Mucosa of descending colon (tissue), 3 donors: ENCODE data around the gene ANGPT4. TPM values are rescaled to one million over a fixed set of nuclear protein-coding genes. Genes with fewer than 3 reads are reported as not detected.

Experiments
- ATAC-seq: fragments of 200-7000 bp; cut with Tn5 transposase; one replicate; pipeline ENCODE4 v1.9.1; 2020; ENCODE audit warnings: mild to moderate bottlenecking, moderate library complexity
- DNase-seq, 3 donors: peaks; one replicate each; pipeline ENCODE4 v3.0.0-alpha.2; 2020
- H3K36me3 ChIP-seq: fragments of 200-600 bp; one replicate; pipeline ENCODE4 v1.8.0; 2021; ENCODE audit warnings: low read depth, mild to moderate bottlenecking
- H3K4me1 ChIP-seq: fragments of 200-600 bp; one replicate; pipeline ENCODE4 v1.8.0; 2021; ENCODE audit warnings: low read depth, mild to moderate bottlenecking
- H3K4me3 ChIP-seq: fragments of 200-600 bp; one replicate; pipeline ENCODE4 v1.8.0; 2021; ENCODE audit warnings: mild to moderate bottlenecking
- H3K9me3 ChIP-seq: fragments of 200-600 bp; one replicate; pipeline ENCODE4 v1.8.0; 2021; ENCODE audit warnings: mild to moderate bottlenecking
- intact Hi-C, 2 donors: fragments of 100-400 bp; cut with DNase I in 1 of 2; cut with micrococcal nuclease in 1 of 2; formaldehyde crosslinking; loops; one replicate each; pipeline versions ENCODE4 v1.11.0 to v1.11.1; 2022; cut with DNase I, micrococcal nuclease
- long read RNA-seq, 2 donors: library from polyadenylated mRNA; unstranded; transcript quantifications; one replicate each; pipeline ENCODE4 v2.0.0, GENCODE V29; 2019 to 2021
- total RNA-seq, 3 donors: library from RNA; stranded (reverse); fragmentation: NEBNext Ultra II Directional in 2 of 3; extraction: Animal tissue kit (Norgen Biotek cat#: 25700) in 2 of 3; gene quantifications; one replicate each; pipeline versions ENCODE4 v1.2.1 to v1.2.4, GENCODE V29; 2021 to 2023
- TF ChIP-seq, protein P1 (sequence below): fragments of 200-600 bp; IDR thresholded peaks from one replicate; pipeline ENCODE4 v1.8.0; 2022; ENCODE audit warnings: antibody characterized with exemption, mild to moderate bottlenecking
- donor health status: DM: no; HTN: no; CAD: no; lungs with moderate emphysema.
- donor health status: DM: no; HTN: no; CAD: no.
- donor health status: DM: no; HTN: yes; CAD: no.

The ANGPT4 gene
- total RNA-seq, result under 1 TPM in 1 of 3 donors, not detected in 2; 0.05 TPM
- long read RNA-seq, donor 1, result 0 reads
- long read RNA-seq, donor 2, result 0 reads

DNA sequence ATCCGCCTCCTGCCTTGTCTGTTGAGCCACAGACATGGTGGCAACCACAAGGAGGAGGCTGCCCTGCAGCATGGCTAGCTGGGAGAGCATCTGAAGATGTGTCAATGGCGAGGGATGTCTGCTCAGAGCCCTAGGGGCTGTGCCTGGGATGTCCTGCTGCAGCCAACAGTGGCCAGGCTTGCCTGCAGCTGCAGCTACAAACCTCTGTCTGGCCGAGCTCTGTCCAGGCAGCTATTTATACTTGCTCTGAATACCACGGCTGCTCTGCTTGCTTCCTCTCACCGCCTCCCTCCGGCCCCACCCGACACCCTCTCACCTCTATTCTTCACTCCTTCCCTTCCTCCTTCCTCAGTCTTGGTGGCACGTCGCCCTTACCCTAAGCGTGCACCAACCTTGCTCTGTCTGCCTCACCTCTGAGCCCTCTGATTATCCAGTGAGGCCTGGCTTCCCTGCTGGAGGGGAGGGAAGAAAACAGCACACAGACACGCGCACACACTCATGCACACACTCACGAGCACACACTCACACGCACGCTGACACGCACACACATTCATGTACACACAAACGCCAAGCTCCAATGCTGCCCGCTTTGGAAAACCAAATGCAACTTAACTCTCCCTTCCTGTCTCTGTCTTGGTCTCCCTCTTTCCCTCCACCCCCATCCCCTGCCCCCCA lies at the start of gene ANGPT4:
TSS of gene ANGPT4 (minus strand) at position 210 of the 675 bp plus-strand sequence. CDS start at position 90, 120 bp downstream.
- Histone ChIP-seq H3K9me3 (no peaks in the 10 kb centered on the region), H3K4me1 (no peaks in the 10 kb centered on the region), H3K36me3 (no peaks in the 10 kb centered on the region), H3K4me3 (no peak within 1 kb of the TSS)
- ATAC-seq (no peak), DNase-seq (no peak)
- intact Hi-C loops, result no loop called here
- TF ChIP-seq, protein P1, sequence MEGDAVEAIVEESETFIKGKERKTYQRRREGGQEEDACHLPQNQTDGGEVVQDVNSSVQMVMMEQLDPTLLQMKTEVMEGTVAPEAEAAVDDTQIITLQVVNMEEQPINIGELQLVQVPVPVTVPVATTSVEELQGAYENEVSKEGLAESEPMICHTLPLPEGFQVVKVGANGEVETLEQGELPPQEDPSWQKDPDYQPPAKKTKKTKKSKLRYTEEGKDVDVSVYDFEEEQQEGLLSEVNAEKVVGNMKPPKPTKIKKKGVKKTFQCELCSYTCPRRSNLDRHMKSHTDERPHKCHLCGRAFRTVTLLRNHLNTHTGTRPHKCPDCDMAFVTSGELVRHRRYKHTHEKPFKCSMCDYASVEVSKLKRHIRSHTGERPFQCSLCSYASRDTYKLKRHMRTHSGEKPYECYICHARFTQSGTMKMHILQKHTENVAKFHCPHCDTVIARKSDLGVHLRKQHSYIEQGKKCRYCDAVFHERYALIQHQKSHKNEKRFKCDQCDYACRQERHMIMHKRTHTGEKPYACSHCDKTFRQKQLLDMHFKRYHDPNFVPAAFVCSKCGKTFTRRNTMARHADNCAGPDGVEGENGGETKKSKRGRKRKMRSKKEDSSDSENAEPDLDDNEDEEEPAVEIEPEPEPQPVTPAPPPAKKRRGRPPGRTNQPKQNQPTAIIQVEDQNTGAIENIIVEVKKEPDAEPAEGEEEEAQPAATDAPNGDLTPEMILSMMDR, result no peak

GRCh38 chr20:963795-964194 lies 47.7 kb upstream of the ANGPT4 start:
- H3K36me3 ChIP-seq, result no peaks in the 10 kb centered on the region
- no peaks in the 10 kb centered on the region for H3K4me1 ChIP-seq
- ATAC-seq (no peak), DNase-seq (no peak)
- TF ChIP-seq, protein P1, result no peak
- H3K9me3 ChIP-seq, result no peaks in the 10 kb centered on the region
- intact Hi-C loops, result no loop called here
- H3K4me3 ChIP-seq, result no peak overlapping the region

DNA sequence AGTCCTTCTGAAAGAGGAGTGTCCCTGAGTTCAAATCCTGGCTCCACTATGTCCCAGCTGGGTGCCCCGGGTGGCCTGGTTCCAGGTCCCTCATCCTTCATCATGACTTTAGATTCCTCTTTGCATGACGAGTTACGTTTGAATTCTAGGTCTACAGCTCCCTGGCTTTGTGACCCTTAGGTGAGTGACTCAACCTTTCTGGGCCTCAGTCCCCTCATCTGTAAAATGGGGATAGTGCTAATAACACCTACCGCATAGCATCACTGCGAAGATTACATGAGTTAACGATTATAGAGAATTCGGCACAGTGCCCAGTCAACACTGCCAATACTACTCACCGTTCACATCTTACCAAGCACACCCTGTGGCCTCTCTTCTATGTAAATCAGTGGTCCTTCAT lies 46.5 kb upstream of the ANGPT4 start:
- no peaks in the 10 kb centered on the region for H3K4me1 ChIP-seq
- DNase-seq (no peak), ATAC-seq (no peak)
- no peaks in the 10 kb centered on the region for H3K9me3 ChIP-seq
- TF ChIP-seq, protein P1, result no peak
- no peak overlapping the region for H3K4me3 ChIP-seq
- intact Hi-C loops, result no loop called here
- no peaks in the 10 kb centered on the region for H3K36me3 ChIP-seq

GRCh38 chr20:962223-962622 lies 46.1 kb upstream of the ANGPT4 start:
- H3K9me3 ChIP-seq, result no peaks in the 10 kb centered on the region
- TF ChIP-seq, protein P1, result no peak
- ATAC-seq (no peak), DNase-seq (no peak)
- no peak overlapping the region for H3K4me3 ChIP-seq
- H3K36me3 ChIP-seq, result no peaks in the 10 kb centered on the region
- intact Hi-C loops, result no loop called here
- H3K4me1 ChIP-seq, result no peaks in the 10 kb centered on the region

DNA sequence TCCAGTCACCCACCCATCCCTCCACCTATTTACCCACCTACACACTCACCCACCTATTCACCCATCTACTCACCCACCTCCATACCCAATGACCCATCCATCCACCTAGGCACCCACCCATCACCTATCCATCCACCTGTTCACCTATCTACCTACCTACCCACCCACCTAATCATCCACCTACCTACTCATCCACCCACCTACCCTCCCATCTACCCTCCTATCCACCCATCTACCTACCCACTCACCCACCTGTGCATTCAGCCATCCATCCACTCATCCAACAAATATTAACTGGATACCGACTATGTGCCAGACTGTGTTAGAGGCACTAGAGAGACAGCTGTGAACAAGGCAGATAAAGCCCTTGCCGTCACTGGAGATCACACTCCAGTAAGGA lies 45.6 kb upstream of the ANGPT4 start:
- ATAC-seq (no peak), DNase-seq (no peak)
- intact Hi-C loops, result no loop called here
- TF ChIP-seq, protein P1, result no peak
- H3K9me3 ChIP-seq, result no peaks in the 10 kb centered on the region
- no peaks in the 10 kb centered on the region for H3K36me3 ChIP-seq
- no peaks in the 10 kb centered on the region for H3K4me1 ChIP-seq
- H3K4me3 ChIP-seq, result no peak overlapping the region
